GM23248 (cell line): ENCODE measurements around the gene FAM72A.

Source experiments
- EZH2 ChIP-seq: fragments of 200-600 bp; sonication (generic); IDR thresholded peaks from 2 replicates; pipeline ENCODE4 v1.6.1; 2018; ENCODE audit warnings: antibody characterized with exemption, mild to moderate bottlenecking; ENCODE audit not compliant: insufficient read depth, poor library complexity, severe bottlenecking
- EZH2phosphoT487 ChIP-seq: fragments of 200-600 bp; sonication (generic); IDR thresholded peaks from 2 replicates; pipeline ENCODE4 v1.6.1; 2018; ENCODE audit warnings: antibody characterized with exemption, moderate library complexity, mild to moderate bottlenecking, low read depth; ENCODE audit not compliant: insufficient read depth

GRCh38 chr1:206144605-206145004, 58.0 kb downstream of the FAM72A start:
- TF ChIP-seq EZH2, result no peak
- no peak for TF ChIP-seq EZH2phosphoT487
